EH (cell line): ENCODE measurements around the gene PEX6.
A peak's percentile ranks its signal among the peaks of the same experiment; 100 is the strongest.
"Not testable (repeated sequence)": the region's sequence is repeated elsewhere in the genome, so short reads cannot be mapped to it uniquely, and the experiment has no call there.

Source experiments
- DNase-seq: peaks from one replicate; pipeline ENCODE4 v3.0.0-alpha.2; 2015; ENCODE audit warnings: low read depth

The PEX6 gene

DNA sequence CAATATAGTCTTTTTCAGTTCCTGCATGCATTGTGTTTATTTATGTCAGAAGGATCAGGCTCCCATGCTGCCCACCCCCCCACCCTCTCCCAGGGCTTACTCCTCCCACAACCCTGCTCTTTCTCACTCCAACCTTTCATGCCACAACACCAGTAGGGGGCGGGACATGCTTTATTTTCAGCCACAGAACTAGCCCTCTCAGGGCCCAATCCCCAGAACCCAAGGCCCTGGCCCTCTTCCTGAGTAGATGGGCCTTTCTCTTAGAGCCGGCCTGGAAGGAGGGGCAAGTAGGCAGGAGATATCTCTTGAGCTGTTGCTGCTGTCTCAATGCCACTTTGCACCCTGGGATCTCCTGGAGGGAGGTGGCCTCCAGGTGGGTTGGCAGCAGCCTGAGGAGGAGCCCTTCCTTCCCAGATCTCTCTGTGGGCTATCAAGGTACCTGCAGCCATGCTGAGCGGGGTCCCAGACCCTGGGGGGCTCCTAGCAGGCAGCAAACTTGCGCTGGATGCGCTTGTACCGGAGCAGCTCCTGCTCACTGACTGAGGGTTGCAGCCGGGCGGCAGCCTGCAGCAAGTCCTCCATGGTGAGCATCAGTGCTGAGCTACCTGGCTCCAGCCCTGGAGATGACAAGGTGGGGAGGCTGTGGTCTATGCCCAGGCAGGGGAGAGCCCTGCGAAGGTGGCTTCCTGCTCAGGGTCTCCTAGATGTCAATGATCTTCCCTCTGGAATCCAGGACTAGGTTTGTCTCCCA lies 15.0 kb downstream of the PEX6 start:
- peak; percentile 68 for DNase-seq

DNA sequence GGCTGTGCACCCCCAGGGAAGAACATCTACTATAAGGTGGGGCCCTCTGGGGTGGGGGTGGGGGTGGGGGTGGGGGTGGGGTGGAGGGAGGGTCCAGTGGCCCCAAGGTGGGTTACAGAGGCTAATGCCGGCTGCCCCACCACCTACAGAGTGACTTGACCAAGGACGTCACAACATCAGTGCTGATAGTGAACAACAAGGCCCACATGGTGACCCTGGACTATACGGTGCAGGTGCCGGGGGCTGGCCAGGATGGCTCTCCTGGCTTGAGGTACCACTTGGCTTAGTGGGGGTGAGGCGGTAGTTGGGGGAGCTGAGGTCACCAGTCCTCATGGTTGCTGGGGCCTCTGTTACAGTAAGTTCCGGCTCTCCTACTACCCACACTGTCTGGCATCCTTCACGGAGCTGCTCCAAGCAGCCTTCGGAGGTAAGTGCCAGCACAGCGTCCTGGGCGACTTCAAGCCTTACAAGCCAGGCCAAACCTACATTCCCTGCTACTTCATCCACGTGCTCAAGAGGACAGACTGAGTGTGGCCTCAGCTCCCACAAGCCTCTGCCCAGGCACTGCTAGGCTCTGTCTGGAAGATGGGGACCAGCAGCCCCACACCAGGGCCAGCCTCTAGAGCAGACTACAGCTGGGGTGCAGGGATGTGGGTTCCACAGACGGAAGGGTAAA lies 15.7 kb downstream of the PEX6 start:
- no peak for DNase-seq

DNA sequence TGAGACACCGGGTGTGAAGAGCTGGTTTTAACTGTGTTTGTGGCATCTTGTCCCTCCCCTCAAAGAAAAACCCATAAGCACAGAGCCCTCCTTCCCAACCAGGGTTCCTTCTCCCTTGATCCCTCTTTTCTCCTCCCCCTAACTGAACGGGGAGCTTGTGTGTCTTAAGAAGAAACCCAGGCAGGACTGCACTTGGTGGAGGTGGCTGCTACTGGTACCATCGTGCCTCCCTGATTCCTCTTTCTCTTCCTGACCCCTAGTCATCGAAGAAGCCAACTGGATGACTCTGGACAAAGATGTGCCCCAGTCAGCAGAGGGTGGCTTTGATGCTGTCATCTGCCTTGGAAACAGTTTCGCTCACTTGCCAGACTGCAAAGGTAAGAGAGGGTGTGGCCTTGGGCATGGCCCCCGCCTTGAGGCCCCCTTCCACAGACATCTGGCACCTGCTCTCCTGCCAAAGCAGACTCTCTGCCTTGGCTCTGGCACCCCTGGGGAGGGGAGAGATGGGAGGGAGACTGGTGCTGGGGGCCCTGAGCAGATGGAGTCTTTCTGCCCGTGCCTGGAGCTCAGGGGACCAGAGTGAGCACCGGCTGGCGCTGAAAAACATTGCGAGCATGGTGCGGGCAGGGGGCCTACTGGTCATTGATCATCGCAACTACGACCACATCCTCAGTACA lies 16.3 kb downstream of the PEX6 start:
- no peak for DNase-seq

DNA sequence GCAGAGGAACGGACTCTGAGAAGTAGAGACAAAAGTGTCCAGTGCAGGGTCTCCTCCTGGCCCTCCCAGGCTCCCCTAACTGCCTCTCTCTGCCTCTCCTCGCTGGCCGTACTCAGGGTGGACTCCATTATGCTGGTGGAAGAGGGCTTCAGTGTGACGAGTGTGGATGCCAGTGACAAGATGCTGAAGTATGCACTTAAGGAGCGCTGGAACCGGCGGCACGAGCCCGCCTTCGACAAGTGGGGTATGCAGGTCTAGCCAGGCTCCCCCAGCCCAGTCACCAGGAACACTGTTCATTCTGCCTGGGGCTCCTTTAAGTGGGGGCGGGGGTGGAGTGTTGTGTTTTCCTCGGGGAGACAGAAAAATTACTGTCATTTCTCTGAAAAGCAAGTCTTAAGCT lies 16.9 kb downstream of the PEX6 start:
- no peak for DNase-seq

DNA sequence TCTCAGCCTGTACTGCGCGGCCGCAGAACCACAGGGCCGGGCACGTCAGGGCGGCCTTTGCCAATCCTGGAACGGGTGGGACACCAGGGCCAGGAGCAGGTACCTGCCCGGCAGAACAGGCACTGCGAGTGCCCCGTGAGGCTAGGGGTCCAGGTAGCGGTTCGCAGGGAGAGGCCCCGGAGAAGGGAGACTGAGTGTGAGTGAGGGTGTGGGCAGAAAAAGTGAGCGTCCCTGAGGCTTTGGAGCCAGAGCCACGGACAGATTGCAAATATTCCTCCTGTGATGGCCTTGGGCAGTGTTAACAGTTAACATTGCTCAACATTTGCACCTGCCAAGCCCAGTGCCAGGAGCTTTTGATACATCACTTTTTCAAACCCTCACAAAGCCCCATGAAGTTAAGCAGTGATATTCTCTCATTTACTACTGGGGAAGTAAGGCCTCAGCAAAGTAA lies 17.9 kb downstream of the PEX6 start:
- no peak for DNase-seq

DNA sequence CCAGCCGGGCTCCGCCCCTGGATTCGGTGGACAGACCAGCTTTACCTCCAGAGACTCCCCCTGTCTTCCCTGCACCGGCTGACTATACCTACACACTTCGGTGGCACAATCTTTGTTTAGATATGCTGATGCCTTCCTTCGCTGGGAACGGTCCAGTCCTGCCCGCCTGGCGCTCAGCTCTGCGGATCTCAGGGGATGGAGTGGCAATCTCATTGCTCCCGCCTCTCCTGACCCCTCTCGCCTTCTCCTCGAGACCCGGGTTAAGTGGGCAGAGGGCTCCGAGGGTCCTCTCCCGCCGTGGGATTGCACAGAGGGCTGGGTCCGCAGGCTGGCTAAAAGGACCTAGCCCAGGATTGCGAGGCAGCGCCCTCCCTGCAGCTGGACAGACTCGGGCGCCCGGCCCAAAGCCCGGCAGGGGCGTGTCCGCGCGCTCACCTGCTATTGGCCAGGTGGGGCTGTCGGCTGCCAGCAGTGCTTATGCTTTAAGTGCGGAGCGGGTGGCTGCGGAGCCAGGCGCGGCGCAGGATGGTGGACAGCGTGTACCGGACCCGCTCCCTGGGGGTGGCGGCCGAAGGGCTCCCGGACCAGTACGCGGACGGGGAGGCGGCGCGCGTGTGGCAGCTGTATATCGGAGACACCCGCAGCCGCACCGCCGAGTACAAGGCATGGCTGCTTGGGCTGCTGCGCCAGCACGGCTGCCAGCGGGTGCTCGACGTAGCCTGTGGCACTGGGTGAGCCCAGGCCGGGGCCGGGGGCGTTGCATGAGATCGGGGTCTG lies 18.6 kb downstream of the PEX6 start, which contains the start of gene GNMT:
GNMT (plus strand) TSS at position 512 of the 777 bp plus-strand sequence; CDS start at position 526, 14 bp downstream.
- peak; percentile 34 for DNase-seq

DNA sequence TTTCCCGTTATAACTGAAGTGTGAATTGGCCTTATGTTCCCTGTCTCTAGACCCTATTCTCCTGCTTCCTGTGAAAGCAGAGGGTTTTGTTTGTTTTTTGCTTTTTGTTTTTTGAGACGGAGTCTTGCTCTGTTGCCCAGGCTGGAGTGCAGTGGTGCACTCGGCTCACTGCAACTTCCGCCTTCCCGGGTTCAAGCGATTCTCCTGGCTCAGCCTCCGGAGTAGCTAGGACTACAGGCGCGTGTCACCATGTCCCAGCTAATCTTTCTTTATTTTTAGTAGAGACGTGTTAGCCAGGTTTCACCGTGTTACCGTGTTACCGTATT lies 19.1 kb downstream of the PEX6 start:
- DNase-seq = no peak

DNA sequence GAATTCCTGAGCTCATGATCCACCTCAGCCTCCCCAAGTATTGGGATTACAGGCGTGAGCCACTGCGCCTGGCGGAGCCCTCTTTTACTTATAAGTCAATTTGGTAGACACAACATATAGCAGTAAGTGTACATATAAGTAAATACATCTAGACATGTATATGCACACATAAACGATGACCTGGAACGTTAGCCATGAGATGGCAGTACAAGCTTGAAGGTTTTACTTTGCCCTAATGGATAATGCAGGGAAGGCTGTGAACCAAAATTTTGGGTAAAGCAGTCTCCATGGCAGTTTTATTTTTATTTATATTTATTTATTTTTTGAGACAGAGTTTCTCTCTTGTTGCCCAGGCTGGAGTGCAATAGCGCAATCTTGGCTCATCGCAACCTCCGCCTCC lies 20.9 kb downstream of the PEX6 start:
- no peak for DNase-seq

DNA sequence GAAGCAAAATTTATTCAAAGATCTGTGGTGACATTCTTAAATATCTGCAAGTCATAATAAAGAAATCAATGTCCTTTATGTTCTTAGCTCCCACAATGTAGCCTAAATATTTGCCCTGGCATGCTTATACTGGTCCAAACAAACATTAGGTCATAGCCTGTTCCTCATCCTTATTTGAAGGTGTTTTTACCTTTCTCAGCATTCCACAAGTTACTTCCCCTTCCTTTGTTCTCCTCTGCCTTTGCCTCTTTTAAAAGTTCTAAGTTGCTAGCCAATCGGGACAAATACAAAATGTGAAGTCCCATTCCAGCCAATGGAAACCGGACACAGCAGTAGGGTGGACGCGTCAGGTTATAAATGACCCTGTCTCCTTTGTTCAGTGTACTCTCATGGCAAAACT lies 24.6 kb downstream of the PEX6 start:
- not testable (repeated sequence) for DNase-seq

DNA sequence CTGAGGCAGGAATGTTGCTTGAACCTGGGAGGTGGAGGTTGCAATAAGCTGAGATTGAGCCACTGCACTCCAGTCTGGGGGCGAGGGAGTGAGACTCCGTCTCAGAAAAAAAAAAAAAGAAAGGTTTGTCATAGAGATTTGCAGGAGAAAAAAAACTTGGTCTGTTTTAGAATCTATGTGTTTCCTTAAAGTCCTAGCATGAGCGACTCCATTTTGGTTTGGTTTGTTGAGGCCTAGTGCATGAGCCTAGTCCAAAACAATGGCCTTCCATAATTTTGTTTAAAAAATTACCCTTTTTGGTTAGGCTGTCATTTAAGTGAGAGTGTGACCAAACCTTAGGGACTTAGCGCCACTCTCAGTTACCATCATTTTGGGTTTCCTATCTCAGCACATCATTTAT lies 26.6 kb downstream of the PEX6 start:
- no peak for DNase-seq

DNA sequence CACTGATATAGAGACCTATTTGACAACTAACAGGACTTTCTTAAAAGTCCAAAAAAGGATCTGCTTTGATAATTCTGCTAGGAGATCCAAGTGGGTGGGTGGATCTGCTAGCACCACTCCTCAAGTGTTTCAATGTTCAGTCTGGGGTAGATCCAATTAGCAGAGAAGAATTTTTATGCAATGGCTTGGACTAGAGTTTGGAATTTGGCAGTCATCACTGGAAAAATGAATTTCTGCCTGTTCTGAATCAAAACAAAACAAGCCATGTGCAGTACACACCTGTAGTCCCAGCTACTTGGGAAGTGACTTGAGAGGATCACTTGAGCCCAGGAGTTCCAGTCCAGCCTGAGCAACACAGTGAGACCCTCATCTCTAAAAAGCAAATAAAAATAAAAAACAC lies 31.0 kb downstream of the PEX6 start:
- DNase-seq = no peak

DNA sequence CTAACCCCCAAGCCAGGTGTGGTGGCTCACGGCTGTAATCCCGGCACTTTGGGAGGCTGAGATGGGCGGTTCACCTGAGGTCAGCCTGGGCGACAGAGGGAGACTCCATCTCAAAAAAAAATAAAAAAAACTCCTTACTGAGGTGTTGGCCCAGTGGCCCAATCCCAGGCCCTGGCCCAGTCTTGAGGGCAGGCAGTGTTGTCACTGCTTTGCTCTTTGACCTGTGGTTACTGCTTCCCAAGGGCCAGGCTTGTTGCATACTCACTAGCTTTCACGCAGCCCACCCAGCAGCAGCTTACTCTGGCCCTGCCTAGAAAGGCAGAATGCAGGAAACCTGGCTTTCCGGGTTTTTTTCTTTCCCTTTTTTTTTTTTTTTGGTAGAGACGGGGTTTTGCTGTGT lies 36.5 kb downstream of the PEX6 start:
- no peak for DNase-seq

DNA sequence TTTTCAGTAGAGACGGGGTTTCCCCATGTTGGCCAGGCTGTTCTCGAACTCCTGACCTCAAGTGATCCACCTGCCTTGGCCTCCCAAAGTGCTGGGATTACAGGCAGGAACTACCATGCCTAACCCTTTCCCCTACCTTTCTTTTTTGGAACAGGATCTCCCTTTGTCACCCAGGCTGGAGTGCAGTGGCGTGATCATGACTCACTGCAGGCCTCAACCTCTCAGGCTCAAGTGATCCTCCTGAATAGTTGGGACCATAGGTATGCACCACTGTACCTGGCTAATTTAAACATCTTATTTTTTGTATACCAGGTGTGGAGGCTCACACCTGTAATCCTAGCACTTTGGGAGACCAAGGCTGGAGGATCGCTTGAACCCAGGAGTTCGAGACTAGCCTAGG lies 37.6 kb downstream of the PEX6 start:
- not testable (repeated sequence) for DNase-seq

DNA sequence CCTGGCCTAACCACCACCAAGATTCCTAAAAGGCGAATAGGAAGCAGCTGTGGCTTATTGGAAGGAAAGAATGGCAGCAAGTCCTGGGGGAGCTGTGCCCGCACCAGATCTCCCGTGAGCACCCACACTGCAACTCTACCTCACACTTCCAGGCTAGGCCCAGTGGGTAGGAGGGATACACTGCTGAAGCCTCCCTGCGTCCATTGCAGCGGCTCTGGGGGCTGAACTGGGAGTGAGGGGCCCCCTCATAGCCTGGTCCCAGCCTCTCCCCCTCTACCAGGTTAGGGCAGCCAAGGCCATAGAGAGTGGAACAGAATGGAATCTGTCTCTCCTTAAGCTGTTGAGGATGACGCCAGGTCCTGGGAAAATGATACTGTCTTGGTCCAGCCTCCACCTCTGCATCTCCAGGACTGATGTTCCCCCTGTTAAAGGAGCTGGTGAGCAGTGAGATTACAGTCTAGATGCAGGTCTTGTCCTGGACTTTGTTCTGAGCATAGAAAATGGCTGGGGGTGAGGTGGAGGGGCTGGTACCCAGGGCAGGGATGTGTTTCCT lies 38.4 kb downstream of the PEX6 start:
- no peak for DNase-seq

DNA sequence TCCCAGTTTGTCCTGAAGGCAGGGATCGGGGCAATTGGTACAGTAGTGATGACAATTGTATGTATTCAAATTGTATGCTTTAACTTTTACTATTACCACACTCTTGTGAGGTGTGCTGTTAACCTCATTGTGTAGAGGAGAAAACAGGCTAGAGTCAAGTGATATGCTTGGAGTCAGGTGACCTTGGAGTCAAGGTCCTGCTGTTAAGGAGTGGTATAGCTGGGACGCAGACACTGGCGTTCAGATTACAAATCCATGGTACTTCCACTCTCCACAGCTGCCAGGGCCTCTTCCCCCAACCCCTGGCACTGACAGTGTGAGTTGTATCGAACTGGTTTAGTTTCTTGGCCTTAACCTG lies 39.2 kb downstream of the PEX6 start:
- no peak for DNase-seq

DNA sequence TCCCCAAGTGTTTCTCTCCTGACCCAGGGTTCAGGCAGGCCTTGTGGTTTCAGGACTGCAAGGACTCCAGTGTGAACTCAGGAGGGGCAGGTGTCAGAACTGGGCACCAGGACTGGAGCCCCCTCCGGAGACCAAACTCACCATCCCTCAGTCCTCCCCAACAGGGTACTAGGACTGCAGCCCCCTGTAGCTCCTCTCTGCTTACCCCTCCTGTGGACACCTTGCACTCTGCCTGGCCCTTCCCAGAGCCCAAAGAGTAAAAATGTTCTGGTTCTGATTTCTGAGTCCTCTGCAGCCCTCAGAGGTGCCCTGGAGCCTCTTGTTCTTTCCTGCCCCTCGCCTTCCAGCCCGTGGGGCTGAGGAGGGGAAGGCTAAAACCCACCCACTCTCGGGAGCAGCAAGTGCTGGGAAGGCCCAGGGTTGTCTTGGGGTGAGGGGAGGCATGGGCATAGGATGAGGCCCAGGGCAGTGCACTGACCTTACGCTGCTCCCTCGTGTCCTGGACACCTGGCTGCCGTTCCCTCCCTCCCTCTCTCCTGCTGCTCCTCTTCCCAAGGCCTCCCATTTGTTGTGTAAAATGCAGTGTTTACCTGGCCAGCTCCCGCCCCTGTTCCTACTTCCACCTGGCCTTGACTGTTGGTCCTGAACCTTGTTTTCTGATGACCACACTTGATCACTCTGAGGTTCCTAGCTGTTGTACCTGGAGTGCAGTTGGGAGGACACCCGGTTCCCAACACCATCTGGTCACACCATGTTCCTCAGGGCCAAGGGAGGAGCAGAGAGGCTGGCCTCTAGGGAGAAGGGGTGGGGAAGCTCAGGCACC lies 39.8 kb downstream of the PEX6 start:
- DNase-seq = no peak

DNA sequence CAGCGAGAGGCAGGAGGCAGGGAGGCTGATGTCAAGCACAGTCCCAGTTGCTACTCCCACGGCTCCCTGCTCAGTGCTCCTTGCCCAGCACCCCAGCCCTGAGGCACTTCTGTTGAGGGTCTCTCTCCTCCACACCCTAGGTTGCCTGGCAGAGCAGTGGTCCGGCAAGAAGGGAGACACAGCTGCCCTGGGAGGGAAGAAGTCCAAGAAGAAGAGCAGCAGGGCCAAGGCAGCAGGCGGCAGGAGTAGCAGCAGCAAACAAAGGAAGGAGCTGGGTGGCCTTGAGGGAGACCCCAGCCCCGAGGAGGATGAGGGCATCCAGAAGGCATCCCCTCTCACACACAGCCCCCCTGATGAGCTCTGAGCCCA lies 40.6 kb downstream of the PEX6 start:
- DNase-seq = no peak

DNA sequence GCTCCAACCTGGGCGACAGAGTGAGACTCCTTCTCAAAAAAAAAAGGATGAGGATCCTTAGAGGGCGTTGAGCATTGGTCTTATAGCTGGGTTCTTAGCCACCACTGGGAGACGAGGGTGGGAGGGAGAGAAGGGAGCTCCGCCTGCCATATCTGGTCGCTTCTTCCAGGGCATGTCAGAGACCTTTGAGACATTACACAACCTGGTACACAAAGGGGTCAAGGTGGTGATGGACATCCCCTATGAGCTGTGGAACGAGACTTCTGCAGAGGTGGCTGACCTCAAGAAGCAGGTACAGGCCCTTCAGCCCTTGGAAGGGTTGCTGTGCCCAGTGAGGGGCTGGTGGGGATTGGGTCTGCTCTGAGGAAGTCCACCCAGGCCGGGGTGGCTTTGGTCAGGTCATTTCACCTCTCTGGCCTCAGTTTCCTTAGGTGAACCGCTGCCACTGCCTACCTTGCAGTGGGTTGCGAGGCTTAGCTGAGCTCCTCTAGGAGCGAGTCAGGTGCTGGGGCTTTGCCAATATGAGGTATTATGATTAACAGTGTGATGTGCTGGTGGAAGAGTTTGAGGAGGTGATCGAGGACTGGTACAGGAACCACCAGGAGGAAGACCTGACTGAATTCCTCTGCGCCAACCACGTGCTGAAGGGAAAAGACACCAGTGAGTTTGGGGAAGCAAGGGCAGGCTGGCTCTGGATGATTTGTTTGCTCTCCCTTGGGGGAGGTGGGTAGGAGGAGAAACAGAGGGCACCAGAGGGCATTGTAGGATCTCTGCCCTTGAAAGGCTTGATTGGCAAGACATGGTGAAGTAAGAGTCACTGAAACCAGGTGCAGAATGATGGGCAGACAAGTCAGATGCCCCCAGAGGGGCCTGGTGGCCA lies 41.2 kb downstream of the PEX6 start:
- DNase-seq = no peak

DNA sequence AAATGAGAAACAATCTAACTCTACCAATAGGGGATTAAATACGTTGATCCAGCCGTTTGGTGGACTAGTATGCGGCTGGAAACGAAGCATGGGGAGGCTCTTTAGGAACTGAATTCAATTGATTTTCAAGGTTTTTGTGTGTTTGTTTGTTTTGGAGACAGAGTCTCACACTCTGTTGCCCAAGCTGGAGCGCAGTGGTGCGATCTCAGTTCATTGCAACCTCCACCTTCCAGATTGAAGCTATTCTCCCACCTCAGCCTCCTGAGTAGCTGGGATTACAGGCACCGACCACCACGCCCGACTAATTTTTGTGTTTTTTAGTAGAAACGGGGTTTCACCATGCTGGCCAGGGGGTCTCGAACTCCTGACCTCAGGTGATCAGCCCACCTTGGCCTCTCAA lies 42.6 kb downstream of the PEX6 start:
- no peak for DNase-seq

DNA sequence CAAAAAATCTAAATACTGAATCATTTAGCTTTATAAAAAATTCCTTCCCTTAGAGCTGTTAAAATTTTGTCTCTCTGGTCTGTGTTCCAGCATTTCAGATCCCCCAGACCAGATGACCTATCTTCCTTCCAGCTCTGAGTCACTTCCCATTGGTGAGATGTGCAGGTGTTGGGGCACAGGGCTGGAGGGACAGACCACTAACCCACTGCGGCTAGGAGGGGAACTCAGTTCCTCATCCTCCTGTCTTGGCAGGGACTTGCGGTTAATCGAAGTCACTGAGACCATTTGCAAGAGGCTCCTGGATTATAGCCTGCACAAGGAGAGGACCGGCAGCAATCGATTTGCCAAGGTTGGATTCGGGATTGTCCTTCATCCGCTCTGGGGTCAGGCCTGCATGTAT lies 43.7 kb downstream of the PEX6 start:
- DNase-seq = no peak
